GM23248 (cell line): ENCODE results near the gene PSMB3. TPM values are rescaled to one million over a fixed set of nuclear protein-coding genes. Genes with fewer than 3 reads are reported as not detected.
A peak's percentile ranks its signal among the peaks of the same experiment; 100 is the strongest.

Source experiments
- DNase-seq: peaks from one replicate; pipeline ENCODE4 v3.0.0-alpha.2; 2015
- H2AFZ ChIP-seq: fragments of 200-600 bp; sonication (generic); 2 replicates; pipeline ENCODE4 v1.6.1; 2016; ENCODE audit warnings: antibody characterized with exemption
- H3F3A ChIP-seq: fragments of 200-600 bp; sonication (generic); 2 replicates; pipeline ENCODE4 v1.6.1; 2016; ENCODE audit warnings: mild to moderate bottlenecking, antibody characterized with exemption, mixed run types; ENCODE audit not compliant: insufficient read depth
- H3K27ac ChIP-seq: fragments of 200-600 bp; sonication (generic); 2 replicates; pipeline ENCODE4 v1.5.1; 2016; ENCODE audit warnings: mild to moderate bottlenecking
- H3K27me3 ChIP-seq: fragments of 200-600 bp; sonication (generic); replicated peaks from 2 replicates; pipeline ENCODE4 v1.6.1; 2016; ENCODE audit warnings: mild to moderate bottlenecking; ENCODE audit not compliant: insufficient read depth
- H3K36me3 ChIP-seq: fragments of 200-600 bp; sonication (generic); 2 replicates; pipeline ENCODE4 v1.6.1; 2016; ENCODE audit warnings: low read depth, mild to moderate bottlenecking
- H3K4me1 ChIP-seq: fragments of 200-600 bp; sonication (generic); 2 replicates; pipeline ENCODE4 v1.6.1; 2016; ENCODE audit warnings: mild to moderate bottlenecking; ENCODE audit not compliant: insufficient read depth
- H3K4me2 ChIP-seq: fragments of 200-600 bp; sonication (generic); one replicate; pipeline ENCODE4 v1.6.1; 2016; ENCODE audit warnings: mild to moderate bottlenecking; ENCODE audit not compliant: unreplicated experiment
- H3K4me3 ChIP-seq: fragments of 200-600 bp; sonication (generic); 2 replicates; pipeline ENCODE4 v1.5.1; 2016; ENCODE audit warnings: mild to moderate bottlenecking
- H3K79me2 ChIP-seq: fragments of 200-600 bp; sonication (generic); 2 replicates; pipeline ENCODE4 v1.6.1; 2016; ENCODE audit warnings: mild to moderate bottlenecking; ENCODE audit not compliant: insufficient read depth
- H3K9ac ChIP-seq: fragments of 200-600 bp; sonication (generic); 2 replicates; pipeline ENCODE4 v1.6.1; 2016; ENCODE audit warnings: mild to moderate bottlenecking
- H3K9me2 ChIP-seq: fragments of 200-600 bp; sonication (generic); 2 replicates; pipeline ENCODE4 v1.6.1; 2016; ENCODE audit warnings: mixed run types, mild to moderate bottlenecking, moderate library complexity; ENCODE audit not compliant: insufficient read depth
- H3K9me3 ChIP-seq: fragments of 200-600 bp; sonication (generic); one replicate; pipeline ENCODE4 v1.6.1; 2017; ENCODE audit warnings: low read depth
- H4K20me1 ChIP-seq: fragments of 200-600 bp; sonication (generic); 2 replicates; pipeline ENCODE4 v1.6.0; 2016; ENCODE audit not compliant: insufficient read depth
- EZH2 ChIP-seq: fragments of 200-600 bp; sonication (generic); IDR thresholded peaks from 2 replicates; pipeline ENCODE4 v1.6.1; 2018; ENCODE audit warnings: antibody characterized with exemption, mild to moderate bottlenecking; ENCODE audit not compliant: insufficient read depth, poor library complexity, severe bottlenecking
- EZH2phosphoT487 ChIP-seq: fragments of 200-600 bp; sonication (generic); IDR thresholded peaks from 2 replicates; pipeline ENCODE4 v1.6.1; 2018; ENCODE audit warnings: antibody characterized with exemption, moderate library complexity, mild to moderate bottlenecking, low read depth; ENCODE audit not compliant: insufficient read depth
- WGBS, 2 experiments: methylation state at CpG; one replicate each; pipeline ENCODE4 v1.1.6; 2015 to 2017; ENCODE audit warnings: low lambda C conversion rate in 2 of 2, low coverage in 1 of 2; ENCODE audit errors: missing lambda C conversion rate in 2 of 2; 5-methylcytosine and 5-hydroxymethylcytosine counted together
- in situ Hi-C: fragments of 300-500 bp; cut with MboI; formaldehyde crosslinking; loops from 2 replicates; pipeline ENCODE4 v1.15.0; 2020
- polyA plus RNA-seq: library from polyadenylated mRNA; unstranded; fragments of >200 nt; fragmentation: Nextera tagmentation; extraction: Ambion mirVana; gene quantifications from 2 replicates; pipeline ENCODE4 v1.2.1, GENCODE V29; 2016
- total RNA-seq: library from RNA; depleted of rRNA; stranded (reverse); fragments of >200 nt; shearing (Covaris generic); gene quantifications from 2 replicates; pipeline ENCODE4 v1.2.3, GENCODE V29; 2014

Gene PSMB3
- total and polyA plus RNA-seq, 2 experiments from 2014 or later, result 149 to 310 TPM

DNA sequence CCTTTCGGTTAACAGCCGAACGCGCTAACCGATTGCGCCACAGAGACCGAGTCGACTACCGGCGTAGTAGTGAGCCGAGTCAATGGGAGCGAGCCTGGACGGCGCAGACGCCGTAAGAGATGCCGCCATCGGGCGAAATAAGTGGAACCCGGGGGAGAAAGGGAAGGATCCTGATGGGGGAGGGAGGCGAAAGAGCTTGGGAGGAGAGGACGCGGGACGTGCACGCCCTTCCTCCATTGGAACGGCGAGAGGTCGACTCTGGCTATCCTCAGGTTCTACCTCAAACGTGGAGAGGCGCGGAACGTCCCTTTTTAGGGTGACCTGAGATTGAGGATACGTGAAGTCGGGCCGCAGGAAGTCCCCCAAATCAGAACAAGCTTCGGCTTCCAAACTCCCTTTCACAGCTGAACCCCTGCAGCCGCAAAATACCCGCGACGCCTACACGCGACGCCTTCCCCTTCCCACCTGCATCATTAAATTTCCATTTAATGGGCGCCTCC is 683 bp upstream of the PSMB3 start:
- Histone ChIP-seq H3K4me3 (peak overlapping the region; percentile 76), H3K79me2 (peaks cover 51% of the 10 kb centered on the region), H3K4me2 (peak overlapping the region; percentile 96), H3K9me3 (no peaks in the 10 kb centered on the region), H2AFZ (peak overlapping the region; percentile 88), H4K20me1 (no peaks in the 10 kb centered on the region), H3F3A (peaks cover 4% of the 10 kb centered on the region; the same call in 1 of the 2 replicates), H3K27me3 (no peaks in the 10 kb centered on the region), H3K27ac (peak overlapping the region; percentile 70), H3K36me3 (peaks cover 15% of the 10 kb centered on the region), H3K9me2 (no peaks in the 10 kb centered on the region), H3K4me1 (peaks cover 12% of the 10 kb centered on the region), H3K9ac (peak overlapping the region; percentile 88)
- TF ChIP-seq EZH2phosphoT487 (no peak), EZH2 (no peak)
- peak; percentile 92 for DNase-seq
- 0 to 1% methylated on average over 44 of the region's 44 CpGs for WGBS, 2 experiments
- in situ Hi-C loops, result no loop called here

GRCh38 chr17:38753071-38753506 is 548 bp downstream of the PSMB3 start:
- no peak for TF ChIP-seq EZH2
- no peak for TF ChIP-seq EZH2phosphoT487
- peak; percentile 41 for DNase-seq
- 1 to 2% methylated on average over 22 of the region's 22 CpGs for WGBS, 2 experiments
- in situ Hi-C loops, result no loop called here
- Histone ChIP-seq H3K79me2 (peaks cover 52% of the 10 kb centered on the region), H3K27me3 (no peaks in the 10 kb centered on the region), H3K9me2 (no peaks in the 10 kb centered on the region), H3K4me1 (peaks cover 12% of the 10 kb centered on the region), H4K20me1 (no peaks in the 10 kb centered on the region), H3K9me3 (no peaks in the 10 kb centered on the region), H3K4me3 (peak overlapping the region; percentile 76), H3K9ac (peak overlapping the region; percentile 88), H3K36me3 (peaks cover 21% of the 10 kb centered on the region), H3K27ac (peak overlapping the region; percentile 70), H3K4me2 (peak overlapping the region; percentile 84), H2AFZ (peak overlapping the region; percentile 88), H3F3A (peaks cover 4% of the 10 kb centered on the region; the same call in 1 of the 2 replicates)

DNA sequence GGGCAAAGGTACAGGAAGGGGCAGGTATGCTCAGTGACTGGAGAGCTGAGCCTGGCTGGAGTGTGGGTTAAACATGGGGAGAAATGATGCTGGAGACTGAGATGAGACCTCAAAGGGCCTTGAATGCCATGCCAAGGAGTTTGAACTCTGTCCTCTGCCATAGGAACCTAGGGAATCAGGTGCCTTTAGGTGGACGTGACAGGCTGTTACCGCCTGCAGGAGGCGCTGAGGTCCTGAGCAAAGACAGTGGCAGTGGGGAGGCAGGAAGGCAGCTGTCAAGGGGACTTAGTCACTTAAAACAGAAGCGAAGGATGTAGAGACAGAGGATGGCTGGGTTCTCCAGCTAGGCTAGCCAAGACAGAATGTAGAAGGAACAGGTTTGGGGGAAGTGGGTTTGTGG is 9.1 kb downstream of the PSMB3 start:
- H4K20me1 ChIP-seq, result no peaks in the 10 kb centered on the region
- TF ChIP-seq EZH2 (no peak), EZH2phosphoT487 (no peak)
- H3K79me2 ChIP-seq, result peaks cover 25% of the 10 kb centered on the region
- no peaks in the 10 kb centered on the region for H3K27me3 ChIP-seq
- in situ Hi-C loops, result no loop called here
- H3K27ac ChIP-seq, result no peak overlapping the region
- H3K9me2 ChIP-seq, result no peaks in the 10 kb centered on the region
- DNase-seq, result peak; percentile 48
- no peaks in the 10 kb centered on the region for H3K4me1 ChIP-seq
- no peak overlapping the region for H3K4me3 ChIP-seq
- no peak overlapping the region for H3K9ac ChIP-seq
- no peaks in the 10 kb centered on the region for H3K9me3 ChIP-seq
- no peak overlapping the region for H2AFZ ChIP-seq
- peaks cover 39% of the 10 kb centered on the region for H3K36me3 ChIP-seq
- no peak overlapping the region for H3K4me2 ChIP-seq
- peaks cover 28% of the 10 kb centered on the region for H3F3A ChIP-seq
- 89 to 97% methylated on average over 4 of the region's 4 CpGs for WGBS, 2 experiments

GRCh38 chr17:38762231-38762630 is 9.7 kb downstream of the PSMB3 start:
- no peak overlapping the region for H3K4me2 ChIP-seq
- peaks cover 32% of the 10 kb centered on the region for H3F3A ChIP-seq
- in situ Hi-C loops, result no loop called here
- 89 to 100% methylated on average over 3 of the region's 3 CpGs for WGBS, 2 experiments
- peaks cover 20% of the 10 kb centered on the region for H3K79me2 ChIP-seq
- no peak overlapping the region for H3K4me3 ChIP-seq
- no peaks in the 10 kb centered on the region for H3K9me2 ChIP-seq
- H3K4me1 ChIP-seq, result no peaks in the 10 kb centered on the region
- no peak for DNase-seq
- TF ChIP-seq EZH2, result no peak
- no peak for TF ChIP-seq EZH2phosphoT487
- H3K27me3 ChIP-seq, result no peaks in the 10 kb centered on the region
- H3K9ac ChIP-seq, result no peak overlapping the region
- H4K20me1 ChIP-seq, result no peaks in the 10 kb centered on the region
- no peaks in the 10 kb centered on the region for H3K9me3 ChIP-seq
- peaks cover 34% of the 10 kb centered on the region; the same call in 1 of the 2 replicates for H3K36me3 ChIP-seq
- no peak overlapping the region for H3K27ac ChIP-seq
- H2AFZ ChIP-seq, result no peak overlapping the region
